ENCODE measurements around the gene CDH4.

CDH4 gene

GRCh38 chr20:61554617-61555016, 302.6 kb downstream of the CDH4 start:
- H3K9ac ChIP-seq (ENCODE audit: low read length) = no peak overlapping the region
- no peak overlapping the region for H3K4me3 ChIP-seq (ENCODE audit: low read depth in 1 of 2, low read length in 2 of 2)
- H3K27me3 ChIP-seq (ENCODE audit: control insufficient read depth in 1 of 2, insufficient read depth in 2 of 2, low read length in 2 of 2) = peaks cover 0 to 5% of the 10 kb centered on the region in 2 donors
- no peaks in the 10 kb centered on the region for H3K4me1 ChIP-seq (ENCODE audit: insufficient read depth, low read length)
- no peaks in the 10 kb centered on the region for H3K9me3 ChIP-seq (ENCODE audit: low read length)
- no peak overlapping the region for H3K27ac ChIP-seq (ENCODE audit: low read depth, low read length)
- no peaks in the 10 kb centered on the region for H3K36me3 ChIP-seq (ENCODE audit: insufficient read depth, low read length)

- Histone ChIP-seq H3K27ac (ENCODE audit: low read depth, low read length) (no peak overlapping the region), H3K27me3 (ENCODE audit: control insufficient read depth in 1 of 2, insufficient read depth in 2 of 2, low read length in 2 of 2) (no peaks in the 10 kb centered on the region), H3K36me3 (ENCODE audit: insufficient read depth, low read length) (no peaks in the 10 kb centered on the region), H3K9me3 (ENCODE audit: low read length) (no peaks in the 10 kb centered on the region), H3K4me1 (ENCODE audit: insufficient read depth, low read length) (no peaks in the 10 kb centered on the region), H3K9ac (ENCODE audit: low read length) (no peak overlapping the region), H3K4me3 (ENCODE audit: low read depth in 1 of 2, low read length in 2 of 2) (no peak overlapping the region)
Measured at GRCh38 chr20:61555566-61555965, 303.5 kb downstream of the CDH4 start.

DNA sequence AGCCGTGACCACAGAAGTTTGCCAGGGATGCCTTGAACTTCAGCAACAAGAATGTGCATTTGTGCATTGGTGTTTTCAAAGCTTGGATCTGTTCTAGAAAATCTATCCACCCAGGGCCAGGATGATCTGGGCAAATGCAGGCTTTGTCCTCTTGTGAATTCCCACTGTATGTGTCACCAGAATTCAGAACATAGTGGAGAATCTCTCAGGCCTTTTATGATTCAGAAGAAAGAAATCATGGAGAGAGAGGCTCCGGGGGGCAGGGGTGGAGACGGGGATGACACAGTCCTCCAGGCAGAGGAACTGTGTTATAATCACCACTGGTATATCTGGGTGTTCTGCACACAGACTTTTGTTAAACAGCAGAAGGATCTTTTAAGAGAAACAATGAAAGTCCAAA, 304.1 kb downstream of the CDH4 start:
- no peaks in the 10 kb centered on the region for H3K4me1 ChIP-seq (ENCODE audit: insufficient read depth, low read length)
- H3K4me3 ChIP-seq (ENCODE audit: low read depth in 1 of 2, low read length in 2 of 2) = no peak overlapping the region
- no peak overlapping the region for H3K9ac ChIP-seq (ENCODE audit: low read length)
- no peaks in the 10 kb centered on the region for H3K9me3 ChIP-seq (ENCODE audit: low read length)
- H3K27me3 ChIP-seq (ENCODE audit: control insufficient read depth in 1 of 2, insufficient read depth in 2 of 2, low read length in 2 of 2) = no peaks in the 10 kb centered on the region
- H3K36me3 ChIP-seq (ENCODE audit: insufficient read depth, low read length) = no peaks in the 10 kb centered on the region
- no peak overlapping the region for H3K27ac ChIP-seq (ENCODE audit: low read depth, low read length)

- Histone ChIP-seq H3K36me3 (ENCODE audit: insufficient read depth, low read length) (no peaks in the 10 kb centered on the region), H3K9me3 (ENCODE audit: low read length) (no peaks in the 10 kb centered on the region), H3K27me3 (ENCODE audit: control insufficient read depth in 1 of 2, insufficient read depth in 2 of 2, low read length in 2 of 2) (no peaks in the 10 kb centered on the region), H3K4me1 (ENCODE audit: insufficient read depth, low read length) (no peaks in the 10 kb centered on the region), H3K27ac (ENCODE audit: low read depth, low read length) (no peak overlapping the region), H3K9ac (ENCODE audit: low read length) (no peak overlapping the region), H3K4me3 (ENCODE audit: low read depth in 1 of 2, low read length in 2 of 2) (no peak overlapping the region)
Measured at GRCh38 chr20:61556673-61557072, 304.6 kb downstream of the CDH4 start.

- H3K9ac ChIP-seq (ENCODE audit: low read length) = no peak overlapping the region
- H3K9me3 ChIP-seq (ENCODE audit: low read length) = no peaks in the 10 kb centered on the region
- no peaks in the 10 kb centered on the region for H3K4me1 ChIP-seq (ENCODE audit: insufficient read depth, low read length)
- no peaks in the 10 kb centered on the region for H3K36me3 ChIP-seq (ENCODE audit: insufficient read depth, low read length)
- no peaks in the 10 kb centered on the region for H3K27me3 ChIP-seq (ENCODE audit: control insufficient read depth in 1 of 2, insufficient read depth in 2 of 2, low read length in 2 of 2)
- H3K27ac ChIP-seq (ENCODE audit: low read depth, low read length) = no peak overlapping the region
- H3K4me3 ChIP-seq (ENCODE audit: low read depth in 1 of 2, low read length in 2 of 2) = no peak overlapping the region
Measured at GRCh38 chr20:61557621-61558020, 305.6 kb downstream of the CDH4 start.

DNA sequence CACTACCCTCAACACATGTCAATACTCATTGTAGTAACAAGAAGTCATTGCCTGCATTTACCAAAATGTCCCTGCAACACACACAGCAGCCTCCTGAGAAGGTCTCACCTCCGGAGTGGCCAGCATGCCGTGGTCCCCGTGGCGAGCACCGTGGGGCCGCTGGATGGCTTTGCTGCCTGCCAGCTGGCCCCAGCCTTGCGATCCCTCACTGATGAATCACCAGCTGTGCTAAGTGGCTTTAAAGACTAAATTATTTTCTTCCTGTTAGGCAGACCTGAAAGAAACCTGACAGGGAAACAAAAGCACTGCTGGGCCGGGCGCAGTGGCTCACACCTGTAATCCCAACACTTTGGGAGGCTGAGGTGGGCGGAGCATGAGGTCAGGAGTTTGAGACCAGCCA, 306.7 kb downstream of the CDH4 start:
- Histone ChIP-seq H3K9me3 (ENCODE audit: low read length) (no peaks in the 10 kb centered on the region), H3K36me3 (ENCODE audit: insufficient read depth, low read length) (no peaks in the 10 kb centered on the region), H3K27ac (ENCODE audit: low read depth, low read length) (no peak overlapping the region), H3K4me1 (ENCODE audit: insufficient read depth, low read length) (no peaks in the 10 kb centered on the region), H3K27me3 (ENCODE audit: control insufficient read depth in 1 of 2, insufficient read depth in 2 of 2, low read length in 2 of 2) (no peaks in the 10 kb centered on the region), H3K9ac (ENCODE audit: low read length) (no peak overlapping the region), H3K4me3 (ENCODE audit: low read depth in 1 of 2, low read length in 2 of 2) (no peak overlapping the region)

DNA sequence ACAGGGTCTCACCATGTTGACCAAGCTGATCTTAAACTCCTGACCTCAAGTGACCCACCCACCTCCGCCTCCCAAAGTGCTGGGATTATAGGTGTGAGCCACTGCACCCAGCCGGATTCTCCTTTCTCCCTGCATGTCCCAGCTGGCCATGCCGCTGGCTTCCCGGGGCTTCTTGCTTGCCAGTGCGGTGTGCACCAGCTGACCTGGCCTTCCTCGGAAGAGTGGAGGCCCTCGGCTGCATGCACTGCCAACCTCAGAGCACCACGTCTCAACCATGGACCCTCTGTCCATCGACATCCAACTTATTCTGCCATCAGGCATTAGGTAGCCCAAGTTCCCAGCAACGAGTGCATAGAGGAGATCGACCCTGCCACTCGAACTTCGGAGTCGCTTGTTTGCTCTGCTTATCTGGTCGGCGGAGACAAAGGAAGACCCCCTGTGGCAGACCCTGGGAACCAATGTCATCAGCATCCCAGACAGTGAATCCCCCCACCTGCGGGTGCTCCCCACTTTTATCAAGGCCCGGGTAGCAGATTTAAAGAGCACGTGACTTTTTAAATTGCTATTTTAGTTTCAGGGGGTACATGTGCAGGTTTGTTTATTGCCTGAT, 307.8 kb downstream of the CDH4 start:
- Histone ChIP-seq H3K36me3 (ENCODE audit: insufficient read depth, low read length) (no peaks in the 10 kb centered on the region), H3K4me3 (ENCODE audit: low read depth in 1 of 2, low read length in 2 of 2) (no peak overlapping the region), H3K9ac (ENCODE audit: low read length) (no peak overlapping the region), H3K9me3 (ENCODE audit: low read length) (no peaks in the 10 kb centered on the region), H3K4me1 (ENCODE audit: insufficient read depth, low read length) (no peaks in the 10 kb centered on the region), H3K27ac (ENCODE audit: low read depth, low read length) (no peak overlapping the region), H3K27me3 (ENCODE audit: control insufficient read depth in 1 of 2, insufficient read depth in 2 of 2, low read length in 2 of 2) (no peaks in the 10 kb centered on the region)

DNA sequence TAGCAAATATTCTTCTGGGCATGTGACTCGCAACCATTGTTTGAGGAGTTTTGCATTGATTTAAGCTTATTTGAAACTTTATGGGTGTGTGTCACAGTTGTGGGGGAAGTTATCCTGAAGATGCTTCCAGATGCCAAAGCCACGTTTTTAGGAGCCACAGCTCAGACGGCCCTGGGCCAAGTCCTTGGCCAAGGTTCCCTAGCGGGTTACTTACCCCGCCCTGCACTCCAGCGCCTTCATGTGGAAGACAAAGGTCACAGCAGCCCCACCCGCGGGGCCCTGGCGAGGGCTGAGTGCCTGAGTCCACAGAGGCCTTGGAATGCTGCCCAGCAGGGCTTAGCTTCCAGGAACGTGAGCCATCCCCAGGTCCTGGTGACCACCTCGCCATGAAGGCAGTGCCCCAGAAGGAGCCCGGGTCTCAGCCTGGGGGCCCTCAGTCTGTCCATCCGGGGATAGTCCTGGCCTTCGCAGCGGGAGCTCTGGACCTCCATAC, 308.3 kb downstream of the CDH4 start:
- H3K27me3 ChIP-seq (ENCODE audit: control insufficient read depth in 1 of 2, insufficient read depth in 2 of 2, low read length in 2 of 2) = no peaks in the 10 kb centered on the region

GRCh38 chr20:61561111-61561830, 309.2 kb downstream of the CDH4 start:
- Histone ChIP-seq H3K4me1 (ENCODE audit: insufficient read depth, low read length) (no peaks in the 10 kb centered on the region), H3K27me3 (ENCODE audit: control insufficient read depth in 1 of 2, insufficient read depth in 2 of 2, low read length in 2 of 2) (no peaks in the 10 kb centered on the region), H3K4me3 (ENCODE audit: low read depth in 1 of 2, low read length in 2 of 2) (no peak overlapping the region), H3K9me3 (ENCODE audit: low read length) (no peaks in the 10 kb centered on the region), H3K36me3 (ENCODE audit: insufficient read depth, low read length) (no peaks in the 10 kb centered on the region), H3K27ac (ENCODE audit: low read depth, low read length) (no peak overlapping the region), H3K9ac (ENCODE audit: low read length) (no peak overlapping the region)

More for the DNA sequence above, 308.3 kb downstream of the CDH4 start:
- Histone ChIP-seq H3K27ac (ENCODE audit: low read depth, low read length) (no peak overlapping the region), H3K4me3 (ENCODE audit: low read depth in 1 of 2, low read length in 2 of 2) (no peak overlapping the region), H3K4me1 (ENCODE audit: insufficient read depth, low read length) (no peaks in the 10 kb centered on the region), H3K9ac (ENCODE audit: low read length) (no peak overlapping the region), H3K36me3 (ENCODE audit: insufficient read depth, low read length) (no peaks in the 10 kb centered on the region), H3K9me3 (ENCODE audit: low read length) (no peaks in the 10 kb centered on the region)

- H3K27ac ChIP-seq (ENCODE audit: low read depth, low read length) = no peak overlapping the region
- H3K4me3 ChIP-seq (ENCODE audit: low read depth in 1 of 2, low read length in 2 of 2) = no peak overlapping the region
- no peaks in the 10 kb centered on the region for H3K36me3 ChIP-seq (ENCODE audit: insufficient read depth, low read length)
- no peaks in the 10 kb centered on the region for H3K27me3 ChIP-seq (ENCODE audit: control insufficient read depth in 1 of 2, insufficient read depth in 2 of 2, low read length in 2 of 2)
- no peaks in the 10 kb centered on the region for H3K9me3 ChIP-seq (ENCODE audit: low read length)
- no peak overlapping the region for H3K9ac ChIP-seq (ENCODE audit: low read length)
- no peaks in the 10 kb centered on the region for H3K4me1 ChIP-seq (ENCODE audit: insufficient read depth, low read length)
Measured at GRCh38 chr20:61562491-61562890, 310.4 kb downstream of the CDH4 start.

DNA sequence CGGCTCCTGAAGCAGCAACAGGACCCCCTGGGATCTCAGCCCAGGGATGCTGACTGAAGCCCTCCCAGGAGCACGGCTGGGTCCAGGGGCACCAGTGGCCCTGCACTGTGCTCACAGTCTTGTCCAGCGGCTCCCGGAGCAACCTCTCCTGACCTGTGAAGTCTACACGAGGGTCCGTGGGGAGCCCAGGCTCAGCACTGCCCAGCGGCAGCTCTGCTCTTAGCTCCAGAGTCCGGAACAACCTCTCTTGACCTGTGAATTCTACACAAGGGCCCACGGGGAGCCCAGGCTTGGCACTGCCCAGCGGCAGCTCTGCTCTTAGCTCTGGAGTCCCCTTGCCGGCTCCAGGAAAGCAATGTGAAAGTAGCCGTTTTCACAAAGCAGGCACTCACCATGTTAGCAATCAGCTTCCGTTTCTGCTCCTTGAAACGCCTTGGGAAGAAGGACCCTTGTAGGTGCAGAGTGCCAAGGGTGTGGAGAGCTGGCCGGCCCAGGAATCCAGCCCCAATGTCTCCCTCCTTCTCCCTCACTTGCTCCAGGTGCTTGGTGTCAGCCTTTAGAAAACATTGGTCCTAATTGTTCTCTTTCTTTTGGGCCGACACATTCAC, 310.9 kb downstream of the CDH4 start:
- H3K36me3 ChIP-seq (ENCODE audit: insufficient read depth, low read length) = no peaks in the 10 kb centered on the region
- no peaks in the 10 kb centered on the region for H3K9me3 ChIP-seq (ENCODE audit: low read length)
- H3K27ac ChIP-seq (ENCODE audit: low read depth, low read length) = no peak overlapping the region
- no peaks in the 10 kb centered on the region for H3K4me1 ChIP-seq (ENCODE audit: insufficient read depth, low read length)
- H3K9ac ChIP-seq (ENCODE audit: low read length) = no peak overlapping the region
- H3K4me3 ChIP-seq (ENCODE audit: low read depth in 1 of 2, low read length in 2 of 2) = no peak overlapping the region
- no peaks in the 10 kb centered on the region for H3K27me3 ChIP-seq (ENCODE audit: control insufficient read depth in 1 of 2, insufficient read depth in 2 of 2, low read length in 2 of 2)
